Measurements from ENCODE around the gene SLA2. TPM values are rescaled to one million over a fixed set of nuclear protein-coding genes. Genes with fewer than 3 reads are reported as not detected.

The SLA2 gene
- polyA plus RNA-seq, 1 of the 3 experiments (the other 2 are of a cell fraction) = not detected

DNA sequence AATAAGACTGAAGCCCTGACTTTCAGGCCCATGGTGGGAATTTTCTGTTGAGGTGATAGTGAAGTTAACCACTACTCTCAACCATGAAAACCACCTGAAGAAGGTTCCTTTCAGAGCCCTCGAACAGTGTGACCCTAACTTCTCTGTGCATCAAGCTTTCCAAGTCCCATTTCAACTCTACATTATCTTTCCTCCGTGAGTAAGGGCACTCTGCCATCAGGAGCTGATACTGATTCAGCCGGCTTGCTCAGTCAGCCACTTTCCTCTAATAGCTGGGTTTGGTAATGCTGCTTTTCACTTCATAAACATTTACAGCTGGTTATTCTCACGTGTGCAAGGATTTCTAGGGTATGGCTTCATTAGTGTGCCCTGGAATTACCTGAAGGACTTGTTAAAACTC, 10.7 kb upstream of the SLA2 start:
- no peaks in the 10 kb centered on the region for H4K20me1 ChIP-seq (ENCODE audit: insufficient read depth)

More for the DNA sequence above, 10.7 kb upstream of the SLA2 start:
- no peak for DNase-seq
- no peak overlapping the region for H3K4me3 ChIP-seq (ENCODE audit: low read depth in 2 of 2, low read length in 1 of 2)
- no peaks in the 10 kb centered on the region for H3K9me3 ChIP-seq
- ChIA-PET POLR2A (interaction anchor here (0.6 kb wide), 1 partner anchor 62 kb away, joined by 3 read pairs; no protein-coding TSS in a partner anchor), CTCF (interaction anchor here (1.0 to 2.6 kb wide), 3 partner anchors 9 to 98 kb away, joined by 3 to 10 read pairs (median 6); partner anchors contain the start of gene RAB5IF)
- WGBS (ENCODE audit: low lambda C conversion rate) = 89% methylated on average over 4 of the region's 4 CpGs
- no peak overlapping the region for H2AFZ ChIP-seq (ENCODE audit: low read depth)
- no peaks in the 10 kb centered on the region for H3K27me3 ChIP-seq (ENCODE audit: insufficient read depth)
- no peak overlapping the region for H3K9ac ChIP-seq
- no peaks in the 10 kb centered on the region for H3K9me2 ChIP-seq
- H3K79me2 ChIP-seq (ENCODE audit: insufficient read depth) = no peaks in the 10 kb centered on the region
- no peak overlapping the region for H3K27ac ChIP-seq (ENCODE audit: low read depth in 2 of 2, low read length in 1 of 2)
- no peak overlapping the region for H3K4me2 ChIP-seq
- H3K36me3 ChIP-seq (replicated peaks in 1 of 2; ENCODE audit: control insufficient read depth in 1 of 2, insufficient read depth in 2 of 2, low read length in 1 of 2) = peaks cover 4 to 13% of the 10 kb centered on the region in 2 experiments
- no peak for TF ChIP-seq CHD2 (IDR thresholded peaks at IDR 0.05; ENCODE audit: low read length, partially characterized antibody)
- no peak for TF ChIP-seq NRF1 (IDR thresholded peaks at IDR 0.05; ENCODE audit: low read depth, low read length)
- TF ChIP-seq JUND (IDR thresholded peaks at IDR 0.05) = no peak
- TF ChIP-seq, protein P1, sequence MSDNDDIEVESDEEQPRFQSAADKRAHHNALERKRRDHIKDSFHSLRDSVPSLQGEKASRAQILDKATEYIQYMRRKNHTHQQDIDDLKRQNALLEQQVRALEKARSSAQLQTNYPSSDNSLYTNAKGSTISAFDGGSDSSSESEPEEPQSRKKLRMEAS (IDR thresholded peaks at IDR 0.05; ENCODE audit: low read depth) = no peak
- TF ChIP-seq, protein P2, sequence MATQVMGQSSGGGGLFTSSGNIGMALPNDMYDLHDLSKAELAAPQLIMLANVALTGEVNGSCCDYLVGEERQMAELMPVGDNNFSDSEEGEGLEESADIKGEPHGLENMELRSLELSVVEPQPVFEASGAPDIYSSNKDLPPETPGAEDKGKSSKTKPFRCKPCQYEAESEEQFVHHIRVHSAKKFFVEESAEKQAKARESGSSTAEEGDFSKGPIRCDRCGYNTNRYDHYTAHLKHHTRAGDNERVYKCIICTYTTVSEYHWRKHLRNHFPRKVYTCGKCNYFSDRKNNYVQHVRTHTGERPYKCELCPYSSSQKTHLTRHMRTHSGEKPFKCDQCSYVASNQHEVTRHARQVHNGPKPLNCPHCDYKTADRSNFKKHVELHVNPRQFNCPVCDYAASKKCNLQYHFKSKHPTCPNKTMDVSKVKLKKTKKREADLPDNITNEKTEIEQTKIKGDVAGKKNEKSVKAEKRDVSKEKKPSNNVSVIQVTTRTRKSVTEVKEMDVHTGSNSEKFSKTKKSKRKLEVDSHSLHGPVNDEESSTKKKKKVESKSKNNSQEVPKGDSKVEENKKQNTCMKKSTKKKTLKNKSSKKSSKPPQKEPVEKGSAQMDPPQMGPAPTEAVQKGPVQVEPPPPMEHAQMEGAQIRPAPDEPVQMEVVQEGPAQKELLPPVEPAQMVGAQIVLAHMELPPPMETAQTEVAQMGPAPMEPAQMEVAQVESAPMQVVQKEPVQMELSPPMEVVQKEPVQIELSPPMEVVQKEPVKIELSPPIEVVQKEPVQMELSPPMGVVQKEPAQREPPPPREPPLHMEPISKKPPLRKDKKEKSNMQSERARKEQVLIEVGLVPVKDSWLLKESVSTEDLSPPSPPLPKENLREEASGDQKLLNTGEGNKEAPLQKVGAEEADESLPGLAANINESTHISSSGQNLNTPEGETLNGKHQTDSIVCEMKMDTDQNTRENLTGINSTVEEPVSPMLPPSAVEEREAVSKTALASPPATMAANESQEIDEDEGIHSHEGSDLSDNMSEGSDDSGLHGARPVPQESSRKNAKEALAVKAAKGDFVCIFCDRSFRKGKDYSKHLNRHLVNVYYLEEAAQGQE (IDR thresholded peaks at IDR 0.05; ENCODE audit: low read depth, low read length) = no peak
- TF ChIP-seq ELF1 (IDR thresholded peaks at IDR 0.05) = no peak
- no peak for TF ChIP-seq FOXM1 (IDR thresholded peaks at IDR 0.05; ENCODE audit: low read depth)
- no peak for TF ChIP-seq SMC3 (IDR thresholded peaks at IDR 0.05; ENCODE audit: low read depth, low read length)
- no peak for TF ChIP-seq YY1 (IDR thresholded peaks at IDR 0.05; ENCODE audit: low read depth)
- no peak for TF ChIP-seq SIN3A (IDR thresholded peaks at IDR 0.05; ENCODE audit: borderline replicate concordance, low read depth, low read length)
- TF ChIP-seq GABPA (IDR thresholded peaks at IDR 0.05; ENCODE audit: low read depth) = no peak
- TF ChIP-seq RAD21 (IDR thresholded peaks at IDR 0.05; ENCODE audit: low read length) = no peak
- no peak for TF ChIP-seq GATA2 (CRISPR knock-in tag; IDR thresholded peaks at IDR 0.05)
- no peak for TF ChIP-seq TAF1 (IDR thresholded peaks at IDR 0.05; ENCODE audit: borderline replicate concordance, low read depth, low read length)
- TF ChIP-seq, protein P3, sequence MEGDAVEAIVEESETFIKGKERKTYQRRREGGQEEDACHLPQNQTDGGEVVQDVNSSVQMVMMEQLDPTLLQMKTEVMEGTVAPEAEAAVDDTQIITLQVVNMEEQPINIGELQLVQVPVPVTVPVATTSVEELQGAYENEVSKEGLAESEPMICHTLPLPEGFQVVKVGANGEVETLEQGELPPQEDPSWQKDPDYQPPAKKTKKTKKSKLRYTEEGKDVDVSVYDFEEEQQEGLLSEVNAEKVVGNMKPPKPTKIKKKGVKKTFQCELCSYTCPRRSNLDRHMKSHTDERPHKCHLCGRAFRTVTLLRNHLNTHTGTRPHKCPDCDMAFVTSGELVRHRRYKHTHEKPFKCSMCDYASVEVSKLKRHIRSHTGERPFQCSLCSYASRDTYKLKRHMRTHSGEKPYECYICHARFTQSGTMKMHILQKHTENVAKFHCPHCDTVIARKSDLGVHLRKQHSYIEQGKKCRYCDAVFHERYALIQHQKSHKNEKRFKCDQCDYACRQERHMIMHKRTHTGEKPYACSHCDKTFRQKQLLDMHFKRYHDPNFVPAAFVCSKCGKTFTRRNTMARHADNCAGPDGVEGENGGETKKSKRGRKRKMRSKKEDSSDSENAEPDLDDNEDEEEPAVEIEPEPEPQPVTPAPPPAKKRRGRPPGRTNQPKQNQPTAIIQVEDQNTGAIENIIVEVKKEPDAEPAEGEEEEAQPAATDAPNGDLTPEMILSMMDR (IDR thresholded peaks at IDR 0.05) = no peak
- H3F3A ChIP-seq (replicated peaks; ENCODE audit: insufficient read depth) = no peaks in the 10 kb centered on the region
- no peaks in the 10 kb centered on the region for H3K4me1 ChIP-seq (ENCODE audit: control insufficient read depth in 1 of 2, insufficient read depth in 2 of 2, low read depth in 1 of 2, low read length in 1 of 2)
